Vagina (tissue), 2 donors: ENCODE measurements around the gene ALK.

Experiments used
- CTCF ChIP-seq, 3 experiments: fragments of 450-650 bp in 2 of 3; fragments of 200-600 bp in 1 of 3; sonication (generic) in 1 of 3; IDR thresholded peaks; one replicate each; pipeline ENCODE4 v1.5.1; 2017 to 2019; ENCODE audit warnings: antibody characterized with exemption in 3 of 3, mild to moderate bottlenecking in 2 of 3, moderate library complexity in 2 of 3
- POLR2A ChIP-seq, 2 donors: fragments of 450-650 bp; IDR thresholded peaks; one replicate each; pipeline ENCODE4 v1.6.1; 2017; ENCODE audit warnings: antibody characterized with exemption in 2 of 2, mild to moderate bottlenecking in 2 of 2, moderate library complexity in 2 of 2

DNA sequence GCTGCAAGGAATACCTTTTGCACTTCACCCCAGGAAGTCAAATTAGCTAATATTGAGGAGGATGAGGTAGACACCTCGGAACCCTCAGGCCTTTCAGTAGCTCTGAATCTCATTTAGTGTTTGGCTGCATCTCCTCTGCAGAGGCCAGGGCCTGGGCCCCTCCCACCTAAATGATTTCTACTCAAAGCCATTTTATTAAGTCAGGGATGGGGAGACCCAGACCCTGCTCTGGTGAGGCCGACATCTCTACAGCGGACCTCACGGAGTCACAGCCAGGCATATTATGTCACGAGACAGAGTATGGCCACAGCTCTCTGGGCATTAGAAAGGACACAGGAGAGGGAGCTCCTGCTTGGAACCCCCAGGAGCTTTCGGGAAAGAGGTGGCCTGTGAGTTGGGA is 305.5 kb downstream of the ALK start:
- no peak for TF ChIP-seq CTCF (IDR thresholded peaks at IDR 0.05)
- TF ChIP-seq POLR2A (IDR thresholded peaks at IDR 0.05): no peak
